ENCODE data around the gene FAM161A.

- no peak for TF ChIP-seq CREB1 (IDR thresholded peaks at IDR 0.05; ENCODE audit: low read depth)
- TF ChIP-seq, protein P1, sequence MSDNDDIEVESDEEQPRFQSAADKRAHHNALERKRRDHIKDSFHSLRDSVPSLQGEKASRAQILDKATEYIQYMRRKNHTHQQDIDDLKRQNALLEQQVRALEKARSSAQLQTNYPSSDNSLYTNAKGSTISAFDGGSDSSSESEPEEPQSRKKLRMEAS (IDR thresholded peaks at IDR 0.05): no peak
- no peak for TF ChIP-seq ZBTB7A (IDR thresholded peaks at IDR 0.05; ENCODE audit: low read depth)
- no peak for TF ChIP-seq EP300 (IDR thresholded peaks at IDR 0.05; ENCODE audit: borderline replicate concordance)
- no peak for TF ChIP-seq TCF12 (IDR thresholded peaks at IDR 0.05; ENCODE audit: low read depth)
- TF ChIP-seq YY1 (IDR thresholded peaks at IDR 0.05; ENCODE audit: low read depth): no peak
- TF ChIP-seq TAF1 (IDR thresholded peaks at IDR 0.05; ENCODE audit: low read depth): no peak
- TF ChIP-seq TEAD4 (IDR thresholded peaks at IDR 0.05): no peak
Measured at GRCh38 chr2:61833971-61834370, 19.9 kb downstream of the FAM161A start.

Measured in Ishikawa (cell line).